GM13976 (cell line): Measurements from ENCODE around the gene SRCIN1.

Experiments
- DNase-seq: peaks from one replicate; pipeline ENCODE4 v3.0.0; 2012; ENCODE audit warnings: low spot score
- CTCF ChIP-seq: IDR thresholded peaks from 2 replicates; pipeline ENCODE4 v1.5.1; 2012; ENCODE audit warnings: borderline replicate concordance, mild to moderate bottlenecking; ENCODE audit not compliant: insufficient read depth; ENCODE audit errors: extremely low read depth, missing control alignments, control extremely low read depth
- in situ Hi-C: fragments of 300-500 bp; cut with MboI; formaldehyde crosslinking; loops from one replicate; pipeline ENCODE4 v1.12.0; 2022; ENCODE audit warnings: low sequenced_read_pairs, mixed read lengths, inconsistent platforms; ENCODE audit not compliant: unreplicated experiment

The SRCIN1 gene

GRCh38 chr17:38620551-38621277 lies 15.0 kb upstream of the SRCIN1 start:
- in situ Hi-C loops, result no loop called here
- no peak for TF ChIP-seq CTCF
- DNase-seq, result no peak

DNA sequence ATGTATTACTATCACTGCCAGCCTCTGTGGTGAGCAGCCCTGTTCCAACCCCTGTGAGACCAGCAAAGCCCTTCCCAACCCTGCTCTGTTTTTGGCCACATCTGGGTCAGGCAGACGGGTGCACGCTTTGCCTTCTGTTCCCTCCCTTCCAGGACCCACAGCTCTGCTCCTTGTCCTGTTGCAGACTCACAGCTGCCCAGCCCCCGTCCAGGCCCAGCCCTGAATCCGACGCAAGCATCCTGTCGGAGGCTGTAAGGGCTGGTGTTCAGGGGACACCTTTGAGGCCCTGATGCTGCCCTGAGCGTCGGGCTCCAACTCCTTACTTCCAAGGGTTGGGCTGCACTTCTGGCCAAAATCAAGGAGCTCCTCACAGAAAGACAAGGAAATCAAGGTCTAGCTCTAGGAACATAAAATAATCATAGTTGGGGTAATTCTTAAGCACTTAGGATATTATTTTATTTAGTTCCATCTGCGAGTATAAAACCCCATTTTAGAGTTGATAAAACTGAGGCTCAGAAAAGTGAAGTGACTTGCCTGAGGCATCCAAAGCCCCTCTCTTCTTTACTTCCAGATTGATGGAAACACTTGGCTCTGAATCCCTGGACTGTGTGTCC lies 14.3 kb upstream of the SRCIN1 start:
- peak; percentile 2 for DNase-seq
- in situ Hi-C loops, result no loop called here
- no peak for TF ChIP-seq CTCF

DNA sequence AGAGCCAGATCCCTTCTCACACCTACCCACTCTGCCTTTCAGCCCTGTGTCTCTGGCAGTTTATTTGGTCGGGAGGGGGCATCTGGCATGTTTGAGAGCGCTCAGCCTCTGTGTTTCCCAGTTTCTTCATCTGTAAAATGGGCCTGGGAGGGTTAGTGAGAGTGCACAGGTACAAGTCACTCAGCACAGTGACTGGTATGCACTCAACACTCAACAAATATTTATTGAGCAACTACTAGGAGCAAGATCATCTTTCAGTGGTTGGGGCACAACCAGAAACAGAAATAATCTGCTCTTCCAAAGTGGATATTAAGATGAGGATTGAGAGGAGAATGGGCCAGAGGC lies 13.7 kb upstream of the SRCIN1 start:
- DNase-seq, result peak; percentile 3
- in situ Hi-C loops, result no loop called here
- TF ChIP-seq CTCF, result no peak

DNA sequence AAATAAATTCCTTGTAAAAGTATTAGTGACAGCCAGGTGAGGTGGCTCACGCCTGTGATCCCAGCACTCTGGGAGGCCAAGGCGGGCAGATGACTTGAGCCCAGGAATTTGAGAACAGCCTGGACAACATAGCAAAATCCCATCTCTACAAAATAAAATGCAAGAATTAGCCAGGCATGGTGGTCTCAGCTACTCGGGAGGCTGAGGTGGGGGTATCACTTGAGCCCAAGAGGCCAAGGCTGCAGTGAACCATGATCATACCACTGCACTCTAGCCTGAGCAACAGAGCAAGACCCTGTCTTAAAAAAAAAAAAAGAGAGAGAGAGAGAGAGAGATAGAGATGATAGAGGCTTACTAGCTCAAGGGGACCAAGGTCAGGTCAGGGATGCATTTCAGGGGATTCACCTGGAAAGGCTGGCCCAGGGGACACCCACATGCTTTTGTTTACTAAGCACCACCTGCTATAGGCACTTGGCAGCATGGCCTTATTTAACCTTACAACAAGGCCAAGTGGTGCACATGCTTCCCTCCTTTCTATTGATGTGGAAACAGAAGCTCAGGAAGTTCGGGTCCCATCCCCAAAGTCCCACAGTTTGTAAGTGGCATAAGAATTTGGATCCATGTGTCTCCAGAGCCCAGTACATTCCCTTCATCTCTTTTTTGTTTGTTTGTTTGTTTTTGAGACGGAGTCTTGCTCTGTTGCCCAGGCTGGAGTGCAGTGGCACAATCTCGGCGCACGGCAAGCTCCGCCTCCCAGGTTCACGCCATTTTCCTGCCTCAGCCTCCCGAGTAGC lies 12.4 kb upstream of the SRCIN1 start:
- no peak for TF ChIP-seq CTCF
- DNase-seq, result no peak
- in situ Hi-C loops, result no loop called here

GRCh38 chr17:38617074-38617860 lies 11.5 kb upstream of the SRCIN1 start:
- TF ChIP-seq CTCF, result no peak
- DNase-seq, result no peak
- in situ Hi-C loops, result no loop called here

DNA sequence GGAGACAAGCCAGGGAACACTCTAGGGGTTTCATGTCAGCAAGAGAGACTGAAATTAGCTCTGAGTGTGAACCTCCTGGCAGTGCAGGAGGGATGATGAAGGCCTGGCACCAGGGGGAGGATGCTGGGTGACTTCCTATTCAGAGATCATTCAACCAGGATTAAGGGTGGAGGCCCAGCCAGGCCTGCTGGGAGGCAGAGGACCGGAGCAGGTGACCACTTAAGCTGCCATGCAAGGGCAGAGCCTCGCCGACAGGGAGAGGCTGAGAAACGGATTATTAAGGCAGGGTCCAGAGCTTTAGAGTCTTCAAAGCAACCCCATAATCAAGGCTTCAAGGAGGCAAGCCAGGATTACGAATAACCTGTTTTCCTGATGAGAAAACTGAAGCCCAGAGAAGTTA lies 10.6 kb upstream of the SRCIN1 start:
- TF ChIP-seq CTCF, result no peak
- in situ Hi-C loops, result no loop called here
- no peak for DNase-seq
